K562 (cell line): Measurements from ENCODE around the gene ZNF426. TPM values are rescaled to one million over a fixed set of nuclear protein-coding genes. Genes with fewer than 3 reads are reported as not detected.

Experiments used
- ATF1 ChIP-seq, 2 experiments: fragments of 450-650 bp in 1 of 2; IDR thresholded peaks; 2 replicates each; pipeline ENCODE4 v1.6.1; 2016; ENCODE audit warnings: missing compliant biosample characterization in 1 of 2, missing genetic modification characterization in 1 of 2
- CBFA2T2 ChIP-seq: fragments of 450-650 bp; conservative IDR thresholded peaks from 2 replicates; pipeline ENCODE4 v1.6.1; 2017; ENCODE audit warnings: mild to moderate bottlenecking
- ELK3 ChIP-seq: fragments of 450-650 bp; formaldehyde crosslinking; IDR thresholded peaks from 2 replicates; pipeline ENCODE4 v1.4.0; 2020; ENCODE audit warnings: mild to moderate bottlenecking
- FUS ChIP-seq: fragments of 200-400 bp; formaldehyde crosslinking; optimal IDR thresholded peaks from 2 replicates; pipeline ENCODE3; 2017; ENCODE audit warnings: low read depth, low read length
- GTF2F1 ChIP-seq: IDR thresholded peaks from 2 replicates; pipeline ENCODE4 v1.6.1; 2011; ENCODE audit warnings: low read depth, low read length, improper control_type of control experiment
- HDAC2 ChIP-seq: fragments of 450-650 bp; IDR thresholded peaks from 2 replicates; pipeline ENCODE4 v1.6.1; 2016; ENCODE audit warnings: mild to moderate bottlenecking
- HIVEP1 ChIP-seq: fragments of 250-450 bp; sonication (Bioruptor Pico); IDR thresholded peaks from 2 replicates; pipeline ENCODE4 v1.4.0; 2020; ENCODE audit warnings: mild to moderate bottlenecking
- MAZ ChIP-seq, 2 experiments: fragments of 450-650 bp in 1 of 2; sonication (generic) in 1 of 2; formaldehyde crosslinking; IDR thresholded peaks in 1 of 2; conservative IDR thresholded peaks in 1 of 2; 2 replicates each; pipeline versions ENCODE4 v1.4.0 to v1.5.0; 2020; ENCODE audit warnings: mild to moderate bottlenecking in 1 of 2, missing genetic modification reagents in 1 of 2
- MCM3 ChIP-seq: fragments of 450-650 bp; IDR thresholded peaks from 2 replicates; pipeline ENCODE4 v1.6.1; 2016
- MLX ChIP-seq, 2 experiments: fragments of 450-650 bp in 1 of 2; sonication (generic) in 1 of 2; formaldehyde crosslinking; conservative IDR thresholded peaks; 2 replicates each; pipeline versions ENCODE4 v1.4.0 to v1.8.1; 2020 to 2022; ENCODE audit warnings: mild to moderate bottlenecking in 1 of 2, missing genetic modification reagents in 1 of 2
- MYNN ChIP-seq, 2 experiments: sonication (generic); formaldehyde crosslinking in 1 of 2; IDR thresholded peaks; 2 replicates each; pipeline versions ENCODE4 v1.5.0 to v1.6.1; 2016 to 2020; ENCODE audit warnings: antibody characterized with exemption in 1 of 2, missing genetic modification reagents in 1 of 2
- NR1H2 ChIP-seq: sonication (generic); formaldehyde crosslinking; IDR thresholded peaks from 2 replicates; pipeline ENCODE4 v1.4.0; 2020; ENCODE audit warnings: mild to moderate bottlenecking, missing genetic modification reagents
- PCBP1 ChIP-seq: fragments of 200-400 bp; formaldehyde crosslinking; IDR thresholded peaks from 2 replicates; pipeline ENCODE4 v1.6.1; 2018; ENCODE audit warnings: mild to moderate bottlenecking, low read depth, low read length; ENCODE audit not compliant: poor library complexity, severe bottlenecking
- RAD21 ChIP-seq, 2 experiments: fragments of 250-450 bp in 1 of 2; fragments of 450-650 bp in 1 of 2; sonication (Bioruptor Pico) in 1 of 2; formaldehyde crosslinking in 1 of 2; IDR thresholded peaks in 1 of 2; conservative IDR thresholded peaks in 1 of 2; 2 replicates each; pipeline versions ENCODE4 v1.4.0 to v1.8.0; 2020 to 2022; ENCODE audit warnings: mild to moderate bottlenecking in 2 of 2, moderate library complexity in 1 of 2
- RBM22 ChIP-seq: fragments of 200-400 bp; formaldehyde crosslinking; IDR thresholded peaks from 2 replicates; pipeline ENCODE4 v1.6.1; 2018; ENCODE audit warnings: low read length, low read depth; ENCODE audit not compliant: poor library complexity, severe bottlenecking
- RREB1 ChIP-seq: fragments of 250-450 bp; sonication (Bioruptor Pico); IDR thresholded peaks from 2 replicates; pipeline ENCODE4 v1.4.0; 2020
- TRIM28 ChIP-seq: fragments of 450-650 bp; IDR thresholded peaks from 2 replicates; pipeline ENCODE4 v1.6.1; 2017
- ZNF12 ChIP-seq: sonication (generic); formaldehyde crosslinking; IDR thresholded peaks from 2 replicates; pipeline ENCODE4 v1.4.0; 2020; ENCODE audit warnings: mild to moderate bottlenecking, missing genetic modification reagents
- ZNF197 ChIP-seq: fragments of 200-800 bp; sonication (Bioruptor generic); IDR thresholded peaks from 2 replicates; pipeline ENCODE4 v1.6.1; 2016; ENCODE audit warnings: low read depth, missing genetic modification characterization, missing compliant biosample characterization
- ZSCAN32 ChIP-seq: fragments of 450-650 bp; formaldehyde crosslinking; IDR thresholded peaks from 2 replicates; pipeline ENCODE4 v1.4.0; 2020; ENCODE audit warnings: mild to moderate bottlenecking, moderate library complexity
- polyA plus RNA-seq, 8 experiments: library from polyadenylated mRNA; depleted of rRNA in 4 of 8; stranded (reverse) in 5 of 8; unstranded in 3 of 8; fragments of >200 nt; fragmentation: Nextera tagmentation in 2 of 8; fragmentation: Illumina TruSeq in 1 of 8; extraction: Ambion mirVana in 2 of 8; extraction: Trizol in 1 of 8; gene quantifications; 2 replicates each; pipeline versions ENCODE4 v1.2.1 to v1.2.3, GENCODE V29; 2011 to 2014; ENCODE audit warnings: inconsistent platforms in 1 of 8, missing spikeins in 1 of 8
- total RNA-seq, 7 experiments: library from RNA; depleted of rRNA in 6 of 7; stranded (reverse); fragments of >200 nt in 6 of 7; fragmentation: Illumina TruSeq in 2 of 7; extraction: Trizol in 2 of 7; gene quantifications; 2 replicates each; pipeline versions ENCODE4 v1.2.1 to v1.2.3, GENCODE V29; 2011 to 2021; ENCODE audit warnings: low replicate concordance in 1 of 7

ZNF426 gene
- total and polyA plus RNA-seq, 9 of the 15 experiments (the other 6 are each of a cell fraction or from before 2014, with no cell fraction given), result 3.2 to 14.3 (median 6.9) TPM

- TF ChIP-seq RREB1 (CRISPR knock-in tag) (0 out of 2 replicates have a peak, but pooled peaks have one; percentile 30), ELK3 (CRISPR knock-in tag) (no peak), HDAC2 (peak; percentile 88), RAD21 (CRISPR knock-in tag; conservative IDR thresholded peaks at IDR 0.05 in 1 of 2, IDR thresholded peaks at IDR 0.05 in 1 of 2) (no peak), MLX (CRISPR knock-in tag; conservative IDR thresholded peaks at IDR 0.05) (no peak), TRIM28 (no peak; the same call in 1 of the 2 replicates), RBM22 (peak; percentile 67), CBFA2T2 (no peak), ATF1 (CRISPR knock-in tag; IDR thresholded peaks at IDR 0.05) (peak; percentile 57; the same call in 1 of the 2 replicates), ATF1 (tag; IDR thresholded peaks at IDR 0.05) (peak; percentile 97), MCM3 (no peak), MYNN (IDR thresholded peaks at IDR 0.05) (no peak), MYNN (CRISPR knock-in tag; IDR thresholded peaks at IDR 0.05) (no peak), HIVEP1 (no peak), GTF2F1 (peak; percentile 71; the same call in 1 of the 2 replicates), ZNF197 (CRISPR knock-in tag) (no peak), ZNF12 (CRISPR knock-in tag) (peak; percentile 75; the same call in 1 of the 2 replicates), FUS (no peak), PCBP1 (peak; percentile 35), ZSCAN32 (no peak), NR1H2 (CRISPR knock-in tag) (0 out of 2 replicates have a peak, but pooled peaks have one; percentile 62), MAZ (CRISPR knock-in tag; conservative IDR thresholded peaks at IDR 0.05 in 1 of 2, IDR thresholded peaks at IDR 0.05 in 1 of 2) (peak; percentile 50 to 89)
Observed at GRCh38 chr19:9584073-9584833, 45.8 kb upstream of the ZNF426 start, which contains the start of gene ZNF121 (continued).
